Epithelial cell of proximal tubule (primary cell): ENCODE measurements around the gene NSMF. TPM values are rescaled to one million over a fixed set of nuclear protein-coding genes. Genes with fewer than 3 reads are reported as not detected.

Experiments used
- DNase-seq: peaks from one replicate; pipeline ENCODE4 v3.0.0-alpha.2; 2011; ENCODE audit warnings: low read depth
- H3K4me3 ChIP-seq: 2 replicates; pipeline ENCODE4 v1.5.1; 2011; ENCODE audit warnings: low read depth, mild to moderate bottlenecking, low read length
- total RNA-seq: library from RNA; depleted of rRNA; stranded (reverse); fragments of >200 nt; gene quantifications from 2 replicates; pipeline ENCODE4 v1.2.3, GENCODE V29; 2015
- TF ChIP-seq, protein P1 (sequence below): conservative IDR thresholded peaks from 2 replicates; pipeline ENCODE4 v1.5.1; 2012; ENCODE audit warnings: low read depth, mild to moderate bottlenecking, low read length

NSMF gene
- total RNA-seq, 1 donor from 2014 or later: 62.7 TPM

- DNase-seq: no peak
- TF ChIP-seq, protein P1, sequence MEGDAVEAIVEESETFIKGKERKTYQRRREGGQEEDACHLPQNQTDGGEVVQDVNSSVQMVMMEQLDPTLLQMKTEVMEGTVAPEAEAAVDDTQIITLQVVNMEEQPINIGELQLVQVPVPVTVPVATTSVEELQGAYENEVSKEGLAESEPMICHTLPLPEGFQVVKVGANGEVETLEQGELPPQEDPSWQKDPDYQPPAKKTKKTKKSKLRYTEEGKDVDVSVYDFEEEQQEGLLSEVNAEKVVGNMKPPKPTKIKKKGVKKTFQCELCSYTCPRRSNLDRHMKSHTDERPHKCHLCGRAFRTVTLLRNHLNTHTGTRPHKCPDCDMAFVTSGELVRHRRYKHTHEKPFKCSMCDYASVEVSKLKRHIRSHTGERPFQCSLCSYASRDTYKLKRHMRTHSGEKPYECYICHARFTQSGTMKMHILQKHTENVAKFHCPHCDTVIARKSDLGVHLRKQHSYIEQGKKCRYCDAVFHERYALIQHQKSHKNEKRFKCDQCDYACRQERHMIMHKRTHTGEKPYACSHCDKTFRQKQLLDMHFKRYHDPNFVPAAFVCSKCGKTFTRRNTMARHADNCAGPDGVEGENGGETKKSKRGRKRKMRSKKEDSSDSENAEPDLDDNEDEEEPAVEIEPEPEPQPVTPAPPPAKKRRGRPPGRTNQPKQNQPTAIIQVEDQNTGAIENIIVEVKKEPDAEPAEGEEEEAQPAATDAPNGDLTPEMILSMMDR: no peak
- no peak overlapping the region for H3K4me3 ChIP-seq
These were observed 9.1 kb downstream of the NSMF start for GRCh38 chr9:137449931-137450538.

GRCh38 chr9:137449081-137449844, 9.9 kb downstream of the NSMF start:
- TF ChIP-seq, protein P1: no peak
- H3K4me3 ChIP-seq: no peak overlapping the region
- no peak for DNase-seq

- H3K4me3 ChIP-seq: no peak overlapping the region
These were observed 10.6 kb downstream of the NSMF start for GRCh38 chr9:137448602-137448962.

DNA sequence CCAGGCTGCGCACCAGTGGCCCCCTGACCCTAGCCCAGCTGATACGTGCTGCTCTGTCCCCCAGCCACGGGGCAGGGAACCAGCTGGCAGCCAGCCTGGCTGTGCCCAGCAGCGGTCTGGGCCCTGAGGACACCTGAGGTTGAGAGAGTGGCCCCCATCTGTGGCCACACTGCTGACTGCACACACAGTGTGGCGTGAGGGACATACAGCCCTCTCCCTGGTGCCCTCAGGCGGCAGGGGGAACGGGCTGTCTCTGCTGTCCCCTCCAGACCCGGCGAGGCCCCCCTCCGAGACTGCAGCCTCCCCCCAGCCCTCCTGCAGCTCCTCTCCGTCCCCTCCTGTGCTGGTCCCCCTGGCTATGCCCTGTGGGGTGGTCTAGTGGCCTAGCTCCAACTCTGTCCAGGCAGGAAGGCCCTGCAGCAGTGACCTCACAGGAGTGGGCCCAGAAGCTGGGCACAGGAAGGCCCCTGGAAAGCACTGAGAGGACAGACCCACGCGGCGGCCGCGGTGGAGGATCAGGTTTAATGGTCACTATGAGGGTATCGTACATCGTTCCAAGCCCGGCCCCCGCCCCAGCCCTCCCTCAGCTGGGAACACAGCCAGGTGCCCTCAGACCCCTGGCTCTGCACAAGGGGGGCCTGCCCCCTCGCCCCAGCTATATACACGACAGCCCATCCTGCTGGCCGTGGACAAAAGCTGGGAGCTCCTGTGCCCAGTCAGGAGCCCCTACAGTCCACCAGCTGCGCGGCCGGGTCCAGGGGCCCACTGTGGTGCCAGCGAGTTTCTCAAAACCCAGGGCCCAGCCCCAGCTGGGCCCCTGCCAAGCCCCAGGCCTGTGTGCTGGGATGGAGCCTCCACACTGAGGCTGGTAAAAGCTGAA, 11.2 kb downstream of the NSMF start:
- TF ChIP-seq, protein P1: no peak
- no peak overlapping the region for H3K4me3 ChIP-seq
- DNase-seq: no peak

More at GRCh38 chr9:137448602-137448962, 10.6 kb downstream of the NSMF start:
- TF ChIP-seq, protein P1: no peak
- no peak for DNase-seq

DNA sequence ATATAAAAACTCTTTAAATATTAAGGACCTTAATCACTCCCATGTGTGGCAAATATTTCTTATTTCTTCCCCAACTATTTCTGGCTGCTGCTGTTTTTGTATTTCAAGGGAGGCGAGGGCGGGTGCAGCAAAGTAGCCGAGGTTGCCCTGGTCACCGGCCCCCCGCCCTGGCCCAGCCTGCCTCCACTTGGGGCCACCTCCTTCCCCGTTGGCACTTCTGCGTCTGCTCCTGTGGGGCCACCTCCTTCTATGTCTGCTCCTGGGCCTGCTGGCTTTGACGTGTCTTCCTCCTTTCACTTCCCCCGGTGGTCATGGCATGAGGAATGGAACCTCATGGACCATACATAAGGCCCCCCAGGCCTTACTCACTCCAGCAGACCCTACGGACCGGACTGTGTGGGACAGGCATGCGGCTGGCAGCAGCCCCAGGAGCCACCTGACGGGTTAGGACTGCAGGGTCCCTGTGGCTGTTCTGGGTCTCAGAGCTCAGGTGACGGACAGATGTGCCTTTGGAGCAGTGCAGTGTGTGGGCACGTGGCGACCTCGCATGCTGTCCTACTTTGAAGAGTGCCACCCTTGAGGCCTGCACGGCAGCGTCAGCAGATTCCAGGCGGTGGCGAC, 12.2 kb downstream of the NSMF start:
- TF ChIP-seq, protein P1: no peak
- H3K4me3 ChIP-seq: no peak overlapping the region

GRCh38 chr9:137445930-137446431, 13.2 kb downstream of the NSMF start:
- TF ChIP-seq, protein P1: no peak
- no peak overlapping the region for H3K4me3 ChIP-seq
- DNase-seq: no peak

More for the DNA sequence above, 12.2 kb downstream of the NSMF start:
- no peak for DNase-seq
